GM06990 (cell line): ENCODE measurements around the gene SSBP4.

Experiments used
- DNase-seq: peaks from one replicate; pipeline ENCODE4 v3.0.0-alpha.2; 2011; ENCODE audit not compliant: insufficient read length; ENCODE audit errors: extremely low read depth
- H3K27me3 ChIP-seq: replicated peaks from 2 replicates; pipeline ENCODE4 v1.6.0; 2011; ENCODE audit warnings: low read length; ENCODE audit not compliant: control insufficient read depth, insufficient read depth
- H3K36me3 ChIP-seq: 2 replicates; pipeline ENCODE4 v1.5.1; 2011; ENCODE audit warnings: low read length; ENCODE audit not compliant: control insufficient read depth, insufficient read depth
- H3K4me3 ChIP-seq: replicated peaks from 2 replicates; pipeline ENCODE4 v1.5.1; 2011; ENCODE audit warnings: low read depth, mild to moderate bottlenecking, control low read depth, low read length
- TF ChIP-seq, protein P1 (sequence below): IDR thresholded peaks from 2 replicates; pipeline ENCODE4 v1.5.1; 2011; ENCODE audit warnings: low read length, control low read depth, mild to moderate bottlenecking, inconsistent platforms; ENCODE audit not compliant: insufficient read depth, poor library complexity, severe bottlenecking

Gene SSBP4

DNA sequence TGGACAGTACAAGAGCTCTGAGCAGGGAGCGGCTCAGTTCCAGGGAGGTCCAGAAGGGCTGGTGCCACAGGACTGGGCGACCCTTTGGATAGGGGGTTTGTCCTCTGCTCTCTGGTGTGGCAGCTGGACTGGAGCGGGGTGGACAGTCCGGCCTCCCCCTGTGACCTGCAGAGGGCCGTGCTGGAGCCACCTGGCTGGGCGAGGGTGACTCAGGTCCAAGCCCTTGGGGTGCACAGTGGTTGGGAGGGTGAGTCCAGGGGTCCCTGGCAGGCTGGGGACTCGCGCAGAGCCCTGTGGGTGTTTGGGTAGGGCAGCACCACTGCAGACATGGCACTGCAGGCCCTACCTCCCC lies 7.2 kb downstream of the SSBP4 start:
- H3K4me3 ChIP-seq: no peak overlapping the region
- no peak for DNase-seq
- TF ChIP-seq, protein P1, sequence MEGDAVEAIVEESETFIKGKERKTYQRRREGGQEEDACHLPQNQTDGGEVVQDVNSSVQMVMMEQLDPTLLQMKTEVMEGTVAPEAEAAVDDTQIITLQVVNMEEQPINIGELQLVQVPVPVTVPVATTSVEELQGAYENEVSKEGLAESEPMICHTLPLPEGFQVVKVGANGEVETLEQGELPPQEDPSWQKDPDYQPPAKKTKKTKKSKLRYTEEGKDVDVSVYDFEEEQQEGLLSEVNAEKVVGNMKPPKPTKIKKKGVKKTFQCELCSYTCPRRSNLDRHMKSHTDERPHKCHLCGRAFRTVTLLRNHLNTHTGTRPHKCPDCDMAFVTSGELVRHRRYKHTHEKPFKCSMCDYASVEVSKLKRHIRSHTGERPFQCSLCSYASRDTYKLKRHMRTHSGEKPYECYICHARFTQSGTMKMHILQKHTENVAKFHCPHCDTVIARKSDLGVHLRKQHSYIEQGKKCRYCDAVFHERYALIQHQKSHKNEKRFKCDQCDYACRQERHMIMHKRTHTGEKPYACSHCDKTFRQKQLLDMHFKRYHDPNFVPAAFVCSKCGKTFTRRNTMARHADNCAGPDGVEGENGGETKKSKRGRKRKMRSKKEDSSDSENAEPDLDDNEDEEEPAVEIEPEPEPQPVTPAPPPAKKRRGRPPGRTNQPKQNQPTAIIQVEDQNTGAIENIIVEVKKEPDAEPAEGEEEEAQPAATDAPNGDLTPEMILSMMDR: no peak
- no peaks in the 10 kb centered on the region for H3K27me3 ChIP-seq
- H3K36me3 ChIP-seq: peaks cover 2% of the 10 kb centered on the region; the same call in 1 of the 2 replicates

DNA sequence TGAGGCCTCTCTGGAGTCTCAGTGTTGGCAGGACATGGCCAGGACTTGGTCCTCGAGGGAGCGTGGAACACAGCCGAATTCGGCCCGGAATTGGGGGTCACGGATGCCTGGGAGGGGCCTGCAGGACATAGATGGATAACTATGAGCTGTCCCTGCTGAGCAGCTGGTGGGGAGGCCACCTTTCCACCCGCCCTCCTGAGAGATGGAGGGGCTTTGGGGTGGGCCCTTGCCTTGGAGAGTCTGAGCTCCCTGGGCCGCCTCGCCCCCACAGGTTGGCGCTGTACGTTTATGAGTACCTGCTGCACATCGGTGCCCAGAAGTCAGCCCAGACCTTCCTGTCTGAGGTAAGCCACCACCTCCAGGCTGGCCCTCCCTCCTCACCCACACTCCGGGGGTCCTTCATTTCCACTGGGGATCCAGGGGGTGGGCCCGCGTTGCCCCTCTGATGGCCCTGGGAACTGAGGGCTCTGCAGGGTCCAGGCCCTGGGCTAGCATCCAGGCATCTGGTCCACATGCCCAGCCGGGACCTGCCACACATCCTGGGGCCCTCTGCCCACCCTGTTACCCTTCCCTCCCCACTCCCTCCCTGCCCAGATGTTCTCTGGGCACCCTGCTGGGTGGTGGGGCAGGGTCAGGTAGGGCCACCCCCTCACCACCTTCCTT lies 8.0 kb downstream of the SSBP4 start:
- TF ChIP-seq, protein P1: no peak
- DNase-seq: no peak
- H3K4me3 ChIP-seq: no peak overlapping the region
- H3K27me3 ChIP-seq: no peaks in the 10 kb centered on the region
- peaks cover 2% of the 10 kb centered on the region; the same call in 1 of the 2 replicates for H3K36me3 ChIP-seq

DNA sequence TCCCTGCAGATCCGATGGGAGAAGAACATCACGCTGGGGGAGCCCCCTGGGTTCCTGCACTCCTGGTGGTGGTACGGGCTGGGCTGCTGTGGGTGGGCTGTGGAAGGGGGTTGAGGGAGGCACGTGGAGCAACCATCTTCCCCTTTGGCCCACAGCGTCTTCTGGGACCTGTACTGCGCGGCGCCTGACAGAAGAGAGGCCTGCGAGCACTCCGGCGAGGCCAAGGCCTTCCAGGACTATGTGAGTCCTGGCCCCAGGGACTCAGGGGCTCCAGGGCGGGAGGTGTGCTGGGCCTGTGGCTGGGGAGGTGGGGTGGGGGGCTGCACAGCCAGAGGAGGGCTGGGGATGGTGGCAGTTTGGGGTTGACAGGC lies 8.5 kb downstream of the SSBP4 start:
- H3K4me3 ChIP-seq: no peak overlapping the region
- no peaks in the 10 kb centered on the region for H3K27me3 ChIP-seq
- no peak for DNase-seq
- H3K36me3 ChIP-seq: peaks cover 2% of the 10 kb centered on the region; the same call in 1 of the 2 replicates
- TF ChIP-seq, protein P1: no peak

GRCh38 chr19:18428173-18428786 lies 9.1 kb downstream of the SSBP4 start:
- TF ChIP-seq, protein P1: no peak
- Histone ChIP-seq H3K4me3 (no peak overlapping the region), H3K36me3 (peaks cover 2% of the 10 kb centered on the region; the same call in 1 of the 2 replicates), H3K27me3 (no peaks in the 10 kb centered on the region)
- DNase-seq: no peak

DNA sequence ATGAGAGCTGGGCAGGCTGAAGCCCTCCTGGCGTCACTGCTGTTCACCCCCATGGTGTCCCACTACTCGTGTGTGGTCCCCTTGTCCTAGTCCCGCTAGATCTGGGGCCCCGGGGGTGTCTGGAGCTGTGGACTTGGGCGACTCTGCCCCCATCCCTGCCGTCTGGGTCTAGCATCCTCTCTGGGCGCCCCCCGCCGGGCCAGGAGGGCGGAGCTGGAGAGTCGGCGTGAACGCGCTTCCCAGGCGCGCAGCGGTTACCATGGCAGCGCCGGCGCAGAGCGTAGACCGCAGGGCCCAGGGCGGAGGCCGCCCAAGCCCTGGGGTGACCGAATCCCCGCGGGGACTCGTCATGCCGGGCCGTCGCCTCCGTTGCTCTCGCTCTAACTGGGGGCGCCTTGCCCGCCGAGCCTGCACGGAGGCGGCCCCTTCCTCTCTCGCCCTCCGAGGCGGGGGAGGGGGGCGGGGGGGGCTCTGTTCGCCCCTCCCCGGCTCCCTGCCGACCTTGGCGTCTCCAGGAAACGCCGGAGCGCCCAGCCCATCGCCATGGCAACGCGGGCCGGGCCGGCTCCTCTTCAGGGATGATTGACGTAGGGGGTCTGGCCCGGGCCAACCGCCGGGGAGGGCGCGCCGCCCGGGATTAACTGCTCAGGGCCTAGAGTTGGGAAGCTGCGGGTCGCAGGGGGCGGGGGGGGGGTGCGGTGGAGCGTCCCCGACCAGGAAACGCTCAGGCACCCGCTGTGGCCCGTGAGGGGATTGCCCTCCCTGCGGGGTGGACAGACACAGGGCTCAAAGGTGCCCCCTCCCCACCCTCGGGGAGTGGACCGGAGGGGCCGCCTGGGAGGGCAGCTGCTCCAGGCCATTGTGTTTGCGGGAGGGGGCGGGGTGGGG lies 9.8 kb downstream of the SSBP4 start:
- TF ChIP-seq, protein P1: peak; percentile 4
- Histone ChIP-seq H3K4me3 (peak overlapping the region; percentile 56), H3K36me3 (peaks cover 2% of the 10 kb centered on the region; the same call in 1 of the 2 replicates), H3K27me3 (no peaks in the 10 kb centered on the region)
- DNase-seq: peak; percentile 89
